Naive thymus-derived CD8-positive, alpha-beta T cell (primary cell): ENCODE data around the gene PRRT2. TPM values are rescaled to one million over a fixed set of nuclear protein-coding genes. Genes with fewer than 3 reads are reported as not detected.

Source experiments
- ATAC-seq, 2 donors: fragments of 150-1000 bp; cut with Tn5 transposase in 1 of 2; sonication (Bioruptor Pico), chemical (Tn5 transposase) in 1 of 2; 1 replicate in 1 of 2; 2 replicates in 1 of 2; pipeline ENCODE4 v1.10.0; 2021; ENCODE audit warnings: mild to moderate bottlenecking in 2 of 2, moderate library complexity in 2 of 2
- POLR2A ChIA-PET: fragments of 350-600 bp; sonication (Branson Sonifier 250); formaldehyde crosslinking; loops from one replicate; lab custom pipeline; 2021; ENCODE audit warnings: antibody characterized with exemption; lab: Charles Lee
- DNase-seq, 10 donors: peaks; one replicate each; pipeline versions ENCODE4 v3.0.0 to v3.0.0-alpha.2; 2020 to 2022
- H3K27ac Mint-ChIP-seq, 10 donors: one replicate each; pipeline ENCODE4 v1.8.0; 2020 to 2022; ENCODE audit warnings: mild to moderate bottlenecking in 10 of 10, mixed read lengths in 10 of 10, moderate library complexity in 4 of 10, inconsistent platforms in 1 of 10
- H3K27me3 Mint-ChIP-seq, 5 donors: one replicate each; pipeline ENCODE4 v1.8.0; 2021 to 2022; ENCODE audit warnings: mixed read lengths in 5 of 5
- H3K36me3 Mint-ChIP-seq, 3 donors: one replicate each; pipeline ENCODE4 v1.8.0; 2020 to 2022; ENCODE audit warnings: mixed read lengths in 3 of 3, mild to moderate bottlenecking in 2 of 3, inconsistent platforms in 1 of 3
- H3K4me1 Mint-ChIP-seq, 4 donors: one replicate each; pipeline ENCODE4 v1.8.0; 2021 to 2022; ENCODE audit warnings: mixed read lengths in 4 of 4
- H3K4me3 Mint-ChIP-seq, 10 donors: one replicate each; pipeline ENCODE4 v1.8.0; 2020 to 2022; ENCODE audit warnings: mild to moderate bottlenecking in 10 of 10, mixed read lengths in 10 of 10, moderate library complexity in 6 of 10, inconsistent platforms in 1 of 10
- H3K9me3 Mint-ChIP-seq, 9 donors: one replicate each; pipeline ENCODE4 v1.8.0; 2020 to 2022; ENCODE audit warnings: mixed read lengths in 9 of 9, mild to moderate bottlenecking in 3 of 9, inconsistent platforms in 1 of 9, moderate library complexity in 1 of 9
- polyA plus RNA-seq, 3 donors: library from polyadenylated mRNA; unstranded; fragments of 300-500 nt; fragmentation: Illumina TruSeq; gene quantifications; one replicate each; pipeline ENCODE4 v1.2.3, GENCODE V29; 2021
- total RNA-seq, 8 experiments: library from RNA in 2 of 8; stranded (reverse) in 2 of 8; gene quantifications; one replicate each; pipeline ENCODE4 v1.2.3 and lab custom pipeline; 2021 to 2026

PRRT2 gene
- total and polyA plus RNA-seq, 5 experiments from 2014 or later = 0.14 to 1.6 (median 0.87) TPM; not detected in 1

DNA sequence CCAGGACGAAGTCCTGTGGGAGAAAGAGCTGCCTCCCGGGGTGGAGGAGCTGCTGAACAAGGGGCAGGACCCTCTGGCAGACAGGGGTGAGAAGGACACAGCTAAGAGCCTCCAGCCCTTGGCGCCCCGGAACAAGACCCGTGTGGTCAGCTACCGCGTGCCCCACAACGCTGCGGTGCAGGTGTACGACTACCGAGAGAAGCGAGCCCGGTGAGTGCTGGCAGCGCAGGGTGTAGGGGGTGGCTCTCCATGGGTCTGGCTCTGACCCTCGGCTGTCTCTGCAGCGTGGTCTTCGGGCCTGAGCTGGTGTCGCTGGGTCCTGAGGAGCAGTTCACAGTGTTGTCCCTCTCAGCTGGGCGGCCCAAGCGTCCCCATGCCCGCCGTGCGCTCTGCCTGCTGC is 29.6 kb downstream of the PRRT2 start:
- H3K9me3 Mint-ChIP-seq = no peaks in the 10 kb centered on the region
- DNase-seq = no peak
- H3K27me3 Mint-ChIP-seq = no peaks in the 10 kb centered on the region
- POLR2A ChIA-PET = interaction anchor here (0.5 to 7.6 kb wide), 3 partner anchors 15 to 34 kb away, joined by 4 to 49 read pairs (median 4); no protein-coding TSS in a partner anchor
- ATAC-seq = no peak
- peak overlapping the region in 2 of 10 donors; percentile 6 to 51 for H3K27ac Mint-ChIP-seq
- H3K4me1 Mint-ChIP-seq = peaks cover 0 to 9% (median 4%) of the 10 kb centered on the region in 4 donors
- H3K36me3 Mint-ChIP-seq = peaks cover 0 to 84% (median 12%) of the 10 kb centered on the region in 3 donors
- H3K4me3 Mint-ChIP-seq = no peak overlapping the region

GRCh38 chr16:29842732-29843346 is 30.8 kb downstream of the PRRT2 start:
- peaks cover 0 to 82% (median 10%) of the 10 kb centered on the region in 3 donors for H3K36me3 Mint-ChIP-seq
- H3K27me3 Mint-ChIP-seq = no peaks in the 10 kb centered on the region
- ATAC-seq (no peak), DNase-seq (no peak)
- H3K27ac Mint-ChIP-seq = peak overlapping the region in 8 of 10 donors; percentile 13 to 90 (median 60)
- no peaks in the 10 kb centered on the region for H3K9me3 Mint-ChIP-seq
- H3K4me3 Mint-ChIP-seq = no peak overlapping the region
- POLR2A ChIA-PET = interaction anchor here (0.6 to 7.6 kb wide), 5 partner anchors 16 to 110 kb away, joined by 3 to 49 read pairs (median 4); no protein-coding TSS in a partner anchor
- H3K4me1 Mint-ChIP-seq = peaks cover 0 to 9% (median 4%) of the 10 kb centered on the region in 4 donors

DNA sequence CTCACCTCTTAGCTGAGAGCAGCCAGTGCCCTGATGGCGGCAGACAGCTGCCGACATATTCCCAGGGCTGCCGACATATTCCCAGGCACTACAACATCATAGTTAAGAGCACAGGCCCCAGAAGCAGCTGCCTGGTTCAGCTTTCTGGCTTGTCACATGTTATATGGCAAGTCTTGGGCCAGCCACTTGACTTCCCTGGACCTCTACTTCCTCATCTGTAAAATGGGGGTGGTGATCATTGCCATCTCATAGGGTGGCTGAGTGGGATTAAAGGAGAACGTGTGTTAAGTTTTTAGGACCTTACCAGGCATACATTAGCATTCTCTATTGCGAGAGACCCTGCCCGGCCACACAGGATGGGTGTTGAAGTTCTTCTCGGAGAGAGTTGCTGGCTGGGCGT is 31.9 kb downstream of the PRRT2 start:
- ATAC-seq (no peak), DNase-seq (no peak)
- H3K36me3 Mint-ChIP-seq = peaks cover 0 to 83% (median 10%) of the 10 kb centered on the region in 3 donors
- peak overlapping the region in 6 of 10 donors; percentile 5 to 83 (median 72) for H3K27ac Mint-ChIP-seq
- no peak overlapping the region for H3K4me3 Mint-ChIP-seq
- peaks cover 6 to 15% (median 9%) of the 10 kb centered on the region in 4 donors for H3K4me1 Mint-ChIP-seq
- H3K27me3 Mint-ChIP-seq = no peaks in the 10 kb centered on the region
- H3K9me3 Mint-ChIP-seq = no peaks in the 10 kb centered on the region
- POLR2A ChIA-PET = interaction anchor here (1.9 to 7.6 kb wide), 3 partner anchors 17 to 36 kb away, joined by 5 to 49 read pairs (median 6); no protein-coding TSS in a partner anchor

DNA sequence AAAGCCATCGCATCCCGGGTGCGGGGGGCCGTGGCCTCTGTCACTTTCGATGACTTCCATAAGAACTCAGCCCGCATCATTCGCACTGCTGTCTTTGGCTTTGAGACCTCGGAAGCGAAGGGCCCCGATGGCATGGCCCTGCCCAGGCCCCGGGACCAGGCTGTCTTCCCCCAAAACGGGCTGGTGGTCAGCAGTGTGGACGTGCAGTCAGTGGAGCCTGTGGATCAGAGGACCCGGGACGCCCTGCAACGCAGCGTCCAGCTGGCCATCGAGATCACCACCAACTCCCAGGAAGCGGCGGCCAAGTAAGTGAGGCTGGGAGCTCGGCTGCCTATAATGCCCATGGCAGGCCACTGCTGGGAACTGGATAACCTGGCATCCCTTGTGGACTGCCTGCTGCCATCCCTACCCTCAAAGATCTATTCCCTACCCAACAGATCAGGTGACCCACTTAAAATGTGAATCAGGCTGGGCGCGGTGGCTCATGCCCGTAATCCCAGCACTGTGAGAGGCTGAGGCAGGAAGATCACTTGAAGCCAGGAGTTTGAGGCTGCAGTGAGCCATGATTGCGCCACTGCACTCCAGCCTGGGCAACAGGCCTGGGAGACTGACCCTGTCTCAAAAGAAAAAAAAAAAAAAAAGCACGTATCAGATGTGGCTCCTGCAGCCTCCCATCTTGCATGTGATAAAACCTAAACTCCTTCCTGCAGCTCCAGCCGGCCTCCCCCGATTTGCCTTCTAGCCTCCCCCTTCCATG is 32.8 kb downstream of the PRRT2 start:
- peaks cover 6 to 15% (median 9%) of the 10 kb centered on the region in 4 donors for H3K4me1 Mint-ChIP-seq
- H3K4me3 Mint-ChIP-seq = no peak overlapping the region
- POLR2A ChIA-PET = interaction anchor here (0.6 to 7.6 kb wide), 5 partner anchors 9 to 37 kb away, joined by 3 to 49 read pairs (median 5); no protein-coding TSS in a partner anchor
- no peaks in the 10 kb centered on the region for H3K9me3 Mint-ChIP-seq
- peak overlapping the region in 3 of 10 donors; percentile 18 to 81 (median 78) for H3K27ac Mint-ChIP-seq
- peaks cover 0 to 78% (median 9%) of the 10 kb centered on the region in 3 donors for H3K36me3 Mint-ChIP-seq
- DNase-seq (no peak), ATAC-seq (no peak)
- no peaks in the 10 kb centered on the region for H3K27me3 Mint-ChIP-seq

DNA sequence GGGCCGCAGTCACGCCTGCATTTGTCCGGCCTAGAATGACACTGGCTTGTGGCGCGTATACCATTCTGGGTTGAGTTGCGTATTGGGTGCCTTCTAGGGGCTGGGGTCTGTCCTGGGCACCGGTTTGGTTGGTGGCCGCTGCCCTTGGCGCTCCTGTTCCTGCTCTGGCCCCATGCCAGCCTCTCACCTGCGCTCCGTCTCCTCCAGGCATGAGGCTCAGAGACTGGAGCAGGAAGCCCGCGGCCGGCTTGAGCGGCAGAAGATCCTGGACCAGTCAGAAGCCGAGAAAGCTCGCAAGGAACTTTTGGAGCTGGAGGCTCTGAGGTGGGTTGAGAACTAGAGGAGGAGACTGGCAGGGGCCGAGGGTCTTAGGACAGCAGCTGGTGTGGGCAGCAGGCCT is 33.7 kb downstream of the PRRT2 start:
- H3K9me3 Mint-ChIP-seq = no peaks in the 10 kb centered on the region
- peaks cover 6 to 15% (median 11%) of the 10 kb centered on the region in 4 donors for H3K4me1 Mint-ChIP-seq
- DNase-seq = no peak
- no peak overlapping the region for H3K4me3 Mint-ChIP-seq
- ATAC-seq = no peak
- no peaks in the 10 kb centered on the region for H3K27me3 Mint-ChIP-seq
- peaks cover 0 to 72% (median 9%) of the 10 kb centered on the region in 3 donors for H3K36me3 Mint-ChIP-seq
- peak overlapping the region in 3 of 10 donors; percentile 18 to 78 (median 65) for H3K27ac Mint-ChIP-seq
- POLR2A ChIA-PET = interaction anchor here (0.6 to 7.6 kb wide), 4 partner anchors 10 to 55 kb away, joined by 4 to 49 read pairs (median 17); partner anchors contain the start of gene KIF22

GRCh38 chr16:29848420-29849297 is 36.7 kb downstream of the PRRT2 start:
- POLR2A ChIA-PET = interaction anchor here (0.6 to 8.1 kb wide), 19 partner anchors 9 to 827 kb away, joined by 3 to 102 read pairs (median 3); partner anchors contain the start of genes CDIPT, KIF22, MAZ and MVP
- peak overlapping the region; percentile 40 to 88 (median 68) for H3K27ac Mint-ChIP-seq
- H3K27me3 Mint-ChIP-seq = no peaks in the 10 kb centered on the region

DNA sequence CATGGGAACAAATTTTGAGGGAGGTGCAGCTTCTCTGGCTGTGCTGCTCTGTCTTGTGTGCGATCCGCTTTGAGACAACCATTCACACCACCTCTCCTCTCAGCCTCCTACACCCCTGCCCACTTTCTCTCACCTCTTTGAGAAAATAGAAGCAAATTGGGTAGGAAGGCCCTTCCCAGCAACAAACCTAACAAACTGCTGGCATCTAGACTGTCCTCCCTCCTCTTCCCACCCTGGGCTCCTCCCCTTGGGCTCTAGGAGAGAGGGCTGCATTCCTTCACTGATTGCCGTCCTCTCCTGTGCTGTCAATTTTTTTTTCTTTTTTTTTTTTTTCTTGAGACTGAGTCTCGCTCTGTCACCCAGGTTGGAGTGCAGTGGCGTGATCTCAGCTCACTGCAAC is 37.5 kb downstream of the PRRT2 start:
- no peak overlapping the region for H3K4me3 Mint-ChIP-seq
- POLR2A ChIA-PET = interaction anchor here (0.6 to 8.1 kb wide), 11 partner anchors 14 to 827 kb away, joined by 3 to 102 read pairs (median 8); partner anchors contain the start of genes CDIPT, KIF22, MAZ and MVP

More at GRCh38 chr16:29848420-29849297, 36.7 kb downstream of the PRRT2 start:
- no peaks in the 10 kb centered on the region for H3K9me3 Mint-ChIP-seq
- DNase-seq (peak; percentile 64 to 90 (median 80)), ATAC-seq (peak; percentile 96 to 98)
- peaks cover 6 to 12% (median 8%) of the 10 kb centered on the region in 4 donors for H3K4me1 Mint-ChIP-seq
- H3K4me3 Mint-ChIP-seq = peak overlapping the region in 1 of 10 donors; percentile 19
- H3K36me3 Mint-ChIP-seq = peaks cover 0 to 48% (median 9%) of the 10 kb centered on the region in 3 donors

DNA sequence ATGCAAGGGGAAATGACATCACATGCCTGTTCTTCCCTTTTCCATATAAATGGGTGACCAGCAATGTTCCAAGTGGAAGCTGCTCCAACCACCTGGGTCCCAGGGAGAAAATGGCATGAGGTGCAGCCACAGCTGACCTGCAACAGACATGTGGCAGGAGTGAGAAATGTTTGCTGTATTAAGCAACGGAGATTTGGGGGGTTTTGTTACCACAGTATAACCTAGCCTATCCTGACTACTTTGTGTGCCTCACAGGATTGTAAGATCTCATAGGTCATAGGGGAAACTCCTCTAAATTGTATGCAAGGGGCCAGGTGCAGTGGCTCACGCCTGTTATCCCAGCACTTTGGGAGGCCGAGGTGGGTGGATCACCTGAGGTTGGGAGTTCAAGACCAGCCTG is 39.0 kb downstream of the PRRT2 start:
- DNase-seq = no peak
- POLR2A ChIA-PET = interaction anchor here (0.6 to 8.1 kb wide), 6 partner anchors 12 to 1620 kb away, joined by 3 to 87 read pairs (median 4); partner anchors contain the start of genes CDIPT, DCTPP1 and MAZ
- peaks cover 0 to 27% (median 0%) of the 10 kb centered on the region in 3 donors for H3K36me3 Mint-ChIP-seq
- H3K27me3 Mint-ChIP-seq = no peaks in the 10 kb centered on the region
- peak overlapping the region in 1 of 10 donors; percentile 48 for H3K27ac Mint-ChIP-seq
- H3K4me3 Mint-ChIP-seq = no peak overlapping the region
- H3K4me1 Mint-ChIP-seq = peaks cover 6 to 8% (median 6%) of the 10 kb centered on the region in 4 donors
- ATAC-seq = no peak
- no peaks in the 10 kb centered on the region for H3K9me3 Mint-ChIP-seq

More for the DNA sequence above, 37.5 kb downstream of the PRRT2 start:
- Mint-ChIP-seq H3K9me3 (no peaks in the 10 kb centered on the region), H3K4me1 (peaks cover 6 to 10% (median 8%) of the 10 kb centered on the region in 4 donors), H3K36me3 (peaks cover 0 to 41% (median 5%) of the 10 kb centered on the region in 3 donors), H3K27me3 (no peaks in the 10 kb centered on the region), H3K27ac (peak overlapping the region in 7 of 10 donors; percentile 11 to 88 (median 63))
- DNase-seq (no peak), ATAC-seq (no peak)

- Mint-ChIP-seq H3K36me3 (peaks cover 0 to 19% (median 0%) of the 10 kb centered on the region in 3 donors), H3K27me3 (no peaks in the 10 kb centered on the region), H3K4me1 (peaks cover 6 to 8% (median 6%) of the 10 kb centered on the region in 4 donors), H3K27ac (no peak overlapping the region), H3K9me3 (no peaks in the 10 kb centered on the region), H3K4me3 (no peak overlapping the region)
- DNase-seq (no peak), ATAC-seq (no peak)
- POLR2A ChIA-PET = interaction anchor here (0.6 to 8.1 kb wide), 5 partner anchors 10 to 152 kb away, joined by 3 to 87 read pairs (median 4); partner anchors contain the start of genes CDIPT, KIF22 and MAZ
Observed at GRCh38 chr16:29852654-29853053, 40.7 kb downstream of the PRRT2 start.

- Mint-ChIP-seq H3K36me3 (peaks cover 0 to 22% (median 8%) of the 10 kb centered on the region in 3 donors), H3K27ac (peak overlapping the region in 3 of 10 donors; percentile 32 to 37 (median 34)), H3K27me3 (no peaks in the 10 kb centered on the region), H3K4me1 (peaks cover 0 to 5% (median 2%) of the 10 kb centered on the region in 4 donors), H3K9me3 (no peaks in the 10 kb centered on the region), H3K4me3 (no peak overlapping the region)
- ATAC-seq (no peak), DNase-seq (no peak)
- POLR2A ChIA-PET = interaction anchor here (0.6 to 0.7 kb wide), 3 partner anchors 13 to 152 kb away, joined by 3 to 7 read pairs (median 4); no protein-coding TSS in a partner anchor
Observed at GRCh38 chr16:29854520-29855100, 42.6 kb downstream of the PRRT2 start.
